Measurements from ENCODE around the gene EPHA8.

DNA sequence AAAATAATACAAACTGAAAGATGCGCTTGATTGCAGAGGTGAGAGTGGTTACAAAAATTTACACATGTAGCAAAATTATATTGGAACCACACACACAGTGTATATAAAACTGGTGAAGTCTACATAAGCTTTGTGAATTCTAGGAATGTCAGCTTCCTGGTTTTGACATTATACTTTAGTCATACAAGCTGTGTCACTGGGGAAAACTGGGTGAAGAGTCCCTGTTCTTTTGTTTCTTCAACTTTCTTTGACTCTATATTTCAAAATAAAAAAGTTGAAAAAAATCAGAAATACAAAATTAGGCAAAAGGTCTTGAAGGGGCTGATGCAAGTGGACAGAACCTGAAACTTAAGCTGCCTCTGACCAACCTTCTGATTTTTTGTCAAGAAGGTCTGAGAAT lies 83.1 kb downstream of the EPHA8 start:
- TF ChIP-seq, protein P1, sequence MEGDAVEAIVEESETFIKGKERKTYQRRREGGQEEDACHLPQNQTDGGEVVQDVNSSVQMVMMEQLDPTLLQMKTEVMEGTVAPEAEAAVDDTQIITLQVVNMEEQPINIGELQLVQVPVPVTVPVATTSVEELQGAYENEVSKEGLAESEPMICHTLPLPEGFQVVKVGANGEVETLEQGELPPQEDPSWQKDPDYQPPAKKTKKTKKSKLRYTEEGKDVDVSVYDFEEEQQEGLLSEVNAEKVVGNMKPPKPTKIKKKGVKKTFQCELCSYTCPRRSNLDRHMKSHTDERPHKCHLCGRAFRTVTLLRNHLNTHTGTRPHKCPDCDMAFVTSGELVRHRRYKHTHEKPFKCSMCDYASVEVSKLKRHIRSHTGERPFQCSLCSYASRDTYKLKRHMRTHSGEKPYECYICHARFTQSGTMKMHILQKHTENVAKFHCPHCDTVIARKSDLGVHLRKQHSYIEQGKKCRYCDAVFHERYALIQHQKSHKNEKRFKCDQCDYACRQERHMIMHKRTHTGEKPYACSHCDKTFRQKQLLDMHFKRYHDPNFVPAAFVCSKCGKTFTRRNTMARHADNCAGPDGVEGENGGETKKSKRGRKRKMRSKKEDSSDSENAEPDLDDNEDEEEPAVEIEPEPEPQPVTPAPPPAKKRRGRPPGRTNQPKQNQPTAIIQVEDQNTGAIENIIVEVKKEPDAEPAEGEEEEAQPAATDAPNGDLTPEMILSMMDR (IDR thresholded peaks at IDR 0.05): no peak
- TF ChIP-seq POLR2A (IDR thresholded peaks at IDR 0.05) (no peak), POLR2AphosphoS5 (IDR thresholded peaks at IDR 0.05) (no peak)
